DMS153 (cell line): ENCODE results near the gene RABGAP1.
A peak's percentile ranks its signal among the peaks of the same experiment; 100 is the strongest.

ENCODE experiments used
- DNase-seq: peaks from one replicate; lab custom pipeline; 2025; lab: John Stamatoyannopoulos, UW

The RABGAP1 gene

DNA sequence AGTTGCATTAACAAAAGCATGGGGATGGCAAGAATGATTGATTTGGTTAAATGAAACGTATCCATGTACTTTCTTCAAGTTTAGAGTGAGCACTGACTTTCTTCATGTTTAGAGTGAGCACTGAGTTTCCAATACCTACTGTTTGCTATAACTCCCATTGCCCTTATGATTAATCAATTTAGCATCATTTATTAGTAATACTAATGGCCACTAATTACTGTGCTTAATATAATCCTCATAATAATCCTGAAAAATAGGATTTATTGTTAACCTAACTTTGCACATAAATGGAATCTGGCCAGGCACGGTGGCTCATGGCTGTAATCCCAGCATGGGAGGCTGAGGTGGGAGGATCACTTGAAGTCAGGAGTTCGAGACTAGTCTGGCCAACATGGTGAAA is 70.6 kb downstream of the RABGAP1 start:
- DNase-seq, result no peak

DNA sequence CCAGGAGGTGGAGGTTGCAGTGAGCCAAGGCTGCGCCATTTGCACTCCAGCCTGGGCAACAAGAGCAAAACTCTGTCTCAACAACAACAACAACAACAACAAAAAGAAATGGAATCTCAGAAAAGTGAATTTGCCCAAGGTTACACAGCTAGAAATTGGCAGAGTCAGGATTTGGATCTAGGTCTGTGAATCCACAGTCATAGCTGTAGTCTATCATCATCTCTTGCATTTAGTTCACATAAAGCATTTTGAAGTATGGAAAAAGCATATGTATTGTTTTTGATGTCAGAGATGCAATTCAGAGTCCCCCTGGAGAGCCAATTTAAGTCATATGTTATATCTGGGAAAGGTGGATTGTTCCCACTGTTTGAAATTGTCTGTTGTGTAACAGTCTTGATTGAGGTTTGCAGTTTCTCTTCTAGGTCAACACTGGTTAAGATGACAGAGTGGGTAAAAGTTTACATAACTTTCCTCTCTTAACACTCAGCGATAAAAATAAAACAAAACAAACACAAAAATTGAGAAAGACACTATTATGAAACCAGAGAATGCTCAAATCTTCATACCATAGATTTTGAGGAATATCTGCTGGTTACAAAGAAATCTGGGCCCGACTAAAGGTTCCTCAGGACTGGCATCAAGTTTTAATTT is 71.2 kb downstream of the RABGAP1 start:
- DNase-seq, result no peak

DNA sequence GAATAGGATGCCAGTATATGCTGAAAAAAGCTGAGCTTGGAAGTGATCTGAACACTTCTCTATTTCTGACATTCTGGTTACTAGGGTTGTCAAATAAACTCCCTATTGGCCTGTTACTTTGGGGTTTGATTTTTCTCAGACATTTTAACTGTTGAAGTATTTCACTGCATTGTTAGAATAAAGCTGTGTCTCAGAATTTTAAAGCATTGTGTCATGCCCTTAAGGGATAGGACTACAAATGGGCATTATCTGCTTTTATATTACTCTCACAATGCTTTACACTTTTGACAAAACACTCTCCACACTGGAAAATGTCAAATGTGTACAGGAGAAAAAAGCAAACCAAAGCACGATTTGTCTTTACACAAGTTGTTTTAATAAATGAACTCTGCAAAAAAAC is 75.8 kb downstream of the RABGAP1 start:
- DNase-seq, result no peak

DNA sequence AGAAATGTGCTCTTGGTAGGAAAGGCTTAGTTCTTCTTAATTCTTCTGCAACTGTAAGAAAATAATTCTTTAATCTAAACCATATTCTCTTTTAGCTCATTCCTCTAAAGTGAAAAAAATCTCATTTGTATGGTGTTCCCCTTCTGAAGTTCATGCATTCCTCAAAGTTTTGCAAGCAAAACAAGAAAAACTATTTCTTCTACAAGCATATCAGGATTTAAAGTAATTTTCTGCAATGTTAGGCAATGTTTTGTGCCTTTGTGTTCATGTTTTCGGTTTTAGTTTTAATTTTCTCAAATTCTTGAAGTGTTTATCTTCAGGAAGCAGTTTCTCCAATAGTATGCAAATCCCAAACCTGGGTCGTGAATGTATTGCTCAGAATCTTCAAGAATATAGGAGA is 80.0 kb downstream of the RABGAP1 start:
- no peak for DNase-seq

DNA sequence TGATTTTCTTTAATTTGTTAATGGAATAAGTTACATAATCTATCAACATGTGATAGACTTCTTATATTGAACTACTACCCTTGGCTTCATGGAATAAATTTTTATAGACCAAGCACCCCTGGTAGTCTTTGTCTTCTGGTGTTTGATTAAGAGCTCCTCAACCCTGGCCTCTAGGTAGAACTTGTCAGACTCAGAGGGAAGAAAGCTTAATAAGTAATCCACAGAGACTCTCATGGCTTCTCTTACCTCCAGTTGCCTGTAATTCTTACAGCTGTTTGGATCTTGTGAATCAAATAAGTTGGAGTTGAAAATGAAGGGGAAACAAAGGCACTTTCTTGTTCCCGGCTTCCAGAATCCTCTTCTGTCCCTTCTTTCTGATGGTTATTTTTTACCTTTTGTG is 85.6 kb downstream of the RABGAP1 start:
- no peak for DNase-seq

DNA sequence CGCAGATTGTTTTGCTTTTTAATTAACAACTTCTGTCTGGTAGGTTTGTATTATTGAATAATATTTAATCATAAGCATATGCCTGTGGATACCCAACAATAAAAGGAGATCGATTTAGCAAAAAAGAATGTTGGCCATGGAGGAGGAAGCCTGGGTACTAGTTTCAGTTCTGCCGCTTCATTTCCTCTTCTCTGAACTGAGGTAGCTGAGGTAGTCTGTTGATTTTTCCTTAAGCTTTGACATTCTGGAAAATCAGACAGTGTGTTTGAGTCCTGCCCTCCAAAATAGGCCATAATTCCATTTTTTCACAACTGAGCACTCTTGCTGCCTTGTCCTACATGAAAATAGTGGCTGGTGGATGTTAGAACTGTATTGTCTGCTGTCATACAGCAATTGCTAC is 86.7 kb downstream of the RABGAP1 start:
- DNase-seq, result no peak

DNA sequence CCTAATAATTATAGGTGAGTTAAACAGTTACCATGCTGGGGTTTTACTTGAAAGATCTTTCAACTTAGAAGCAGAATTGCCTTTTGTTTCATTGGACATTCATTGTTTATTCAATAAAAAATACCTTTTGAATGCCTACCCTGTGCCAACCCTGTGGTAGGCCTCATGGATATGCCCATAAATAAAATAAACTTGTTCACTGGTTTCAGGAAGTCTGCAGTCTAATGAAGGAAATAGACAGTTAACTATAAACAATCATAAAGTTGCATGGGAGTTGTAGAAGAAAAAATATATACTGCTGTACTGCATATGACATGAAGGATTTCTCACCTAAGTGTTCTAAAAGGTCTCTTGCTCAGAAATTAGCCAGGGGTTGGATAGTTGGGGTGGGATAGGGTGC is 87.3 kb downstream of the RABGAP1 start:
- DNase-seq, result no peak

DNA sequence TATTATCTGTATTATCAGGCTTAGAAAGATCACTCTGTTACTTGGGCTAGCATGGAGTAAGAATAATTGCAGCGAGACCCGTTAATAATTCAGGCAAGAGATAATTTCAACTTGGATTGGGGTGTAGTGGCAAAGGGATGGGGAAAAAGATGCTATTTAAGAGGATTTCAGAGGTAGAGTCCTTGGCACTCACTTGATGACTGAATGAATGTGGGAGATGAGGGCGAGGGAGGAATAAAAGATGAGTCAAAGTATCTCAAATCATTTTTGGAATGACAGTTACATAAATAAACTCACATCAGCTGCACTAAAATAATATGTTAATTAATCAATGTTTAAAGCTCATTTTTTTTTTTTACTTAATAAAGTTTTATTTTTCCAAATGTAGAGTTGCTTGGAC is 88.2 kb downstream of the RABGAP1 start:
- DNase-seq, result no peak

DNA sequence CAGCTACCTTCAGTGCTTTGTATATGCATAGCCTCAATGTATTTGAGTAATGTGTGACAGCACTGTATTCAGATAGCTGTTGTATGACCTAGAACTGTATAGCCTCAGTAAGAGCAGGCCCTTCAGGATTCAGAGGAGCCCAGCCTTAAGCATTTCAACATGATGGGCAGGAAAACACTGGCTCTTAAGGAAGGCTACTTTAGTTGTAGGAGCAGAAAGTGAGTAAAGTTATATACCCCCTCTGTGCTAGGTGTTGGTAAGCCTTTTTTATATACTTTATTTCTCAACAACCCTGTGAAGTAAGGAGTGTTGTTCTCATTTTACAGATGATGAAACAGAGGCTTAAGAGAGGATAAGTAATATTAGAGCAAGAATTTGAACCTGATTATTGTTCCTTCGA is 91.1 kb downstream of the RABGAP1 start:
- no peak for DNase-seq

DNA sequence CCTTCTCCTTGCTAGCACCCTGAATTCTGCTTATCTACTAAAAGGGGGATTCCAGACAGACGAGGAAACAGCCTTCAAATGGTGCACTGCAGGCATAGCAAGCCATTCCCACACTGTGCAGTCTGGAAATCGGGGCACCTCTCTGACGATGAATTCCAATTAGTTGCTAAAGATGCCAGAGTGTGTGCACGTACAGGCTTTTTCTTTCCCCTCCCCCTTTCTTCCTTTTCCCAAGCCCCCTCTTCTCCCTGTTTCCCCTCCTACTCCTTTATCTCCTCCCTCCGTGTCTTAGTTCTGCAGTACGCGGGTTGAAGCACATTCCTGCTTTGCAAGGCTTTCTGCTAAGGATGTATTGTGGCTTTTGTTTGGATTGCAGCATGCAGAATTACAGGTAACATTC is 92.5 kb downstream of the RABGAP1 start, which contains the start of gene GPR21:
GPR21 (plus strand) TSS at position 316 of the 400 bp plus-strand sequence. CDS start 900 bp downstream, outside the sequence.
- no peak for DNase-seq

DNA sequence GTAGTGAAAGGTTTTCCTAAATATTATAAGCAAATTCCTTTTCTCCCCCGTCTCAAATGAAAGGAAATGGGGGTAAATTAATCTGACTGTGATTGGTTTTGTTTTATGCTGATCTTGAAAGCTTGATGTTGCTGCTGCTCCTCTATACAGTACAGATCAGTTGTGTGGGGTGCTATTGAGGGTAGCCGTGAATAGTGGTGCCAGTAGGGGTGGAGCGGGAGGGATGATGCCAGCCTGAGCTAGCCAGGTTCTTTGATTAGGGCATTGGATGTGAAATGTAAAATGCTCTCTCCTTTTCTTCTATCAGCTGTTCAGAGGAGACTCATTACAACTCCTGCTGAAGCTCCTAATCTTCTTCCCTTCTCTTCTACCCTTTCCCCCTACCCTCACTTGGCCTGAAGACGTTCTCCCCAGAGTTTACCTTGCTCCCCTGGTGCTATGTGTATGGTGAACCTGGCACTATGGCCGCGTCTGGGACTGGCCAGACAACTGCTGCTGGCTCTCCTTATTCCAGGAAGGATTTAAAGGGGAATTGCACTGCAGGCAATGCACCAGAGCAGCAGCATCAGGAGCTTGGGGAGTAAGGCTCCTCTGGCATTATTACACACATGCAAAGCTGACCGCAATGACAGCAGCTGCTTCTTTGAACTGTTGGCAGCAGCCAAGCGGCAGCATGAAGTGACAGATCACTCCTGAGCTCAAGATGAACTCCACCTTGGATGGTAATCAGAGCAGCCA is 93.2 kb downstream of the RABGAP1 start:
- no peak for DNase-seq

DNA sequence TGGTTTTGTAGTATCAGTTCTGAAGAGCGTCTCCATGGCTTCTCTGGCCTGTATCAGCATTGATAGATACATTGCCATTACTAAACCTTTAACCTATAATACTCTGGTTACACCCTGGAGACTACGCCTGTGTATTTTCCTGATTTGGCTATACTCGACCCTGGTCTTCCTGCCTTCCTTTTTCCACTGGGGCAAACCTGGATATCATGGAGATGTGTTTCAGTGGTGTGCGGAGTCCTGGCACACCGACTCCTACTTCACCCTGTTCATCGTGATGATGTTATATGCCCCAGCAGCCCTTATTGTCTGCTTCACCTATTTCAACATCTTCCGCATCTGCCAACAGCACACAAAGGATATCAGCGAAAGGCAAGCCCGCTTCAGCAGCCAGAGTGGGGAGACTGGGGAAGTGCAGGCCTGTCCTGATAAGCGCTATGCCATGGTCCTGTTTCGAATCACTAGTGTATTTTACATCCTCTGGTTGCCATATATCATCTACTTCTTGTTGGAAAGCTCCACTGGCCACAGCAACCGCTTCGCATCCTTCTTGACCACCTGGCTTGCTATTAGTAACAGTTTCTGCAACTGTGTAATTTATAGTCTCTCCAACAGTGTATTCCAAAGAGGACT is 94.2 kb downstream of the RABGAP1 start:
- no peak for DNase-seq

DNA sequence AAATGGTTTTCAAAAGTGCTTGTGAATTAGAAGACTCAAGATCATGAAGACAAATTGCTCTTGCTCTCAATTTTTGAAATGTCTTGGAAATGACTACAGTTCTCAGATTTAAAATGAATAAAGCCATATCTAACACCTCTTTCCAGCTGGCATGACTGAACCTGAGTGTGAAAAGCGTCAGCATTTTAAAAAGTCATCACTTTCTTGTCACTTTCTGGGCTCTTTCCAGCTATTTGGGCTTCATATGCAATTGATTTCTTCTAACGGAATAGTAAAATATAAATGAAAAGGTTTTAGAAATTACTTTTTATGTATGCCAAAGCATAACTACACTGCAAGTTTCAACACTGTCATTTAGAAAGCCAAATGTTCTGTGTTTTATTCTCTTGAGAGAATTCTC is 95.0 kb downstream of the RABGAP1 start:
- no peak for DNase-seq

DNA sequence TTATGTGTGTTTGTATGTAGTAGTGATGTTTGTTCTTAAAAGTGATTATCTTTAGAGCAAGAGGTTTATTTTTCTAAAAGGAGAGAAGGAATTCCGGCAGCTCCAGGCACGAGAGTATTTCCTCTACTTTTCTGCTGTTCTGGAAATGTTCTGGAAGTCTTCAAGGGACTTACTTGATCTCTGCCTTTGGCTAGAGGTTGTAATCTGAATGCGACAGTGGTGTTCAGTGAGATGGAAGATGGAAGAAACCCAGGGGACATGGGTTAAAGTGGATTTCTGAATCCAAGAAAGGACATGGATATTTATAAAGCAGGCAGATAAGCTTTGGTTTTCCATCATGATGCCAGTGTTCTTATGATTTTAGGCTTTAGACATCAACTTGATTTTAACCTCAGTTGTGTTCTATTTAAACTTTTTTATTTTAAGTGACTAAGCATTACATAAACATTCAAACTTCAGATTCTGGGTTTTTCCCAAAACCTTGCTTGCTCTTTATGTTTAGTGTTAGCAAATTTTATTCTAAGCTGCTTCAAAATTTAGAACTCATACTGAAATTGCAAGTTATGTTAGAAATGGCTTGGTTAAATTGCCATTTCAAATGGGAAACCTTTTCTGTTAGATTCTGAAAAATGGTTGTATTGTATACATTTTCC is 96.2 kb downstream of the RABGAP1 start:
- no peak for DNase-seq

DNA sequence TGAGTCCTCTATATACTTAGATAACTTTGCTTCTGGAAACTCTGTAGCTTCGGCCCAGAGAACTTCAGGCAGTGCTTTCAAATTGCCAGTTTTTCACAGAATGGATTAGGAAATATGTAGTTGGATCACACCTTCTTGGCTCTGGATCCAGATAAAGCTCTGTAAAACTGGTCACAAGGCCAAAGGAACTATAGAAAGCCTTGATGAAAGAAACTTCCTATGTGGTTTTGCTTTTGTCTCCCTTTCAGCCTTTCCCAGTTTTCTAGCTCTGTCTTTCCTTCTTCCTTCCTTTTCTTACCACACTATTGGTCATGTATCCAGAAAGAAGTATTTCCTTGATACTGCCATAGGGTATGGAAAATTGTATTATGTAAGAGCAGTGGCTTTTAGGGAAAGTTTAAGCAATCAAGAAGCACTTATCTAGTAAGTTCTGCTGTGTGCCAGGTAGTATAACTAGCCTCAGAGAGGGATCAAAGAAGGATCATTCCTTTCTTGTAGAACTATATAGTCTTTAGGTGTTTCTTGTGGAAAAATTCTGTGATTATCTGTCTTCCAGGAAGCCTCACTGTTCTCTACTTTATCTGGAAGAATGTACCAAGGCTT is 98.9 kb downstream of the RABGAP1 start:
- DNase-seq, result no peak

DNA sequence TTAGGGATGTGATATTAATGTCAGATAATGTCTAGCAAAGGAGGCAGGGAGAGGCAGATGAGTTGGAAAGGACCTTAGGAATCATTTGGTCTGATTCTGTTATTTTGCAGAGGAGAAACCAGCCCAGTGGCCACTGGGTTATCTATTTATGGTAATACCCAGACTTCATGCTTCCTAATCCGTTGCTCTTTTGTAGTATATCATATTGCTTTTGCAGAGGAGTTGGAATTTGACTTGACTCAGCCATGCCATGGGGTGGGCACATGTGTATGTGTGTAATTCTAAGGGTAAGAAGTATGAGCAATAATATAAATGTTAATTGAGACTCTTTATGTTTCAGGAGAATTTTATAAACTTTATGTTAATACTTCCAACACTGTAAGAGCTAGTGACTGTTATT is 100.0 kb downstream of the RABGAP1 start:
- DNase-seq, result no peak

DNA sequence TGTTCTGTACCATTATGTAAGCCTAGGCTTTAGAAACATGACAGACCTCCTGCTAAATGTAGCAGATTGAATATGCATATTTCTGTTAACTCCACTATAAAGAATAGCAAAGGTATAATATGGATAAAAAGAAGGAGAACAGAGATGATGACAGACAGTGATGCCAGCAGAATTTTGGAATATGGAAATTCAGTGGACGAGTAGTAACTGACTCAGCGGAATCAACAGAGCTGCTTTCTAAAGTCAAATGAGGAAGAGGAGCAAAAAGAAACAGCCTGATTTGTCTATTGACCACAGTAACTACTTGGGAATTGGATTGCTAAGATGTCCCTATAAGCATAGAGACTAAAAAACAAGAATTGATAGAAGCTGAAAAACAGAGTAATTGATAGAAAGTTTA is 100.7 kb downstream of the RABGAP1 start:
- DNase-seq, result no peak

DNA sequence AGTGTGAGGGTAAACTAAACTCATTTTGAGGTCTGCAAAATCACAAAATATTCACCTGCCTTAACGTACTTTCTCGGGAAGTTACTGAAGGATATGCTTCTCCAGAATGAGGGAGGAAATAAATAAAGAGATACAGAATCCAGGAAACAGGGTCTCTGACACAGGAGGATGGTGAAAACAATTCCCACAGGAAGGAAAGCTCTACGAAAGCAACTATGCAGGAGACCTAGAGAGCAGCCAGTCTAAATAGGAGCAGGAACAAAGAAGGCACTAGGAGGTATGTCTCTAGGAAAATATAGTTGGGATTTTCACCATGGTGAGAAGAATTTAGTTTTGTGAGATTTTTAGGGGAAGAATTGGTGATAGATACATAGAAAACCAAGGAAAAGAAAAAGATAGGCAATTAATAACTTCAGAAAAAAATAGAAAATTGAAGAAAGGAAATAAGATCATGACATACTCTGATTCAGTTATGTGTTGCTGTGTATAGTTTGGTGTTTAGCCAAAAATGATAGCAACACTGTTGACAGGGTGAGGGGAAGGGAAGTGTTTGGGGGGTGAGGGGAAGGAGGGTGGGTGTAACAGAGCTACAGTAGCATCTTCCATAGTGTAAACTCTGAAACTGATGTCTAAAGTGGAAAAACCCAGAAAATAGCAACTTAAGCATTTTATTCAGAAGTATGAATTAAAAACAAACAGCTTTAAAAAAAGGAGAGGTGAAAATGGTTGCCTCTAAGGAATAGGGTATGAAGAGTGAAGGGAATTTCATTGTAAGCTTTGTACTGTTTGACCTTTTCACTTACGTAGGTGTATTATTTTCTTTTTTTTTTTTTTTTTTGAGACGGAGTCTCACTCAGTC is 102.5 kb downstream of the RABGAP1 start:
- no peak for DNase-seq

DNA sequence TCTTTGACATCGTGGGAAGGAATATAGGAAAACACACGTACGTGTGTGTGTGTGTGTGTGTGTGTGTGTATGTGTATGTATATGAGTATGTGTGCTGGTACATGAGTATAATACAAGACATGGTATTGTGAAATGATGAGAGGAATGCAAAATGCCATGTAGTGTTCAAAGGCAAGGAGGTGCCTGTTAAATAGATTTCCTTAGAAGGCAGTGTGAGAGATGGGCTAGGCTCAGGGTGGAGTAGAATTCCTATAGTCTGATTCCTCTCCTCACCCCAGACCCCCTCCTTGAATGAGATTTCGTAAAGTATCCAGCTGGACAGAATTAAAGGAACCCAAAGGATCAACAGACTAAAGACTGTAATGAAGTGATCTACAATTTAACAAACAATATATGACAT is 103.8 kb downstream of the RABGAP1 start:
- DNase-seq, result no peak

DNA sequence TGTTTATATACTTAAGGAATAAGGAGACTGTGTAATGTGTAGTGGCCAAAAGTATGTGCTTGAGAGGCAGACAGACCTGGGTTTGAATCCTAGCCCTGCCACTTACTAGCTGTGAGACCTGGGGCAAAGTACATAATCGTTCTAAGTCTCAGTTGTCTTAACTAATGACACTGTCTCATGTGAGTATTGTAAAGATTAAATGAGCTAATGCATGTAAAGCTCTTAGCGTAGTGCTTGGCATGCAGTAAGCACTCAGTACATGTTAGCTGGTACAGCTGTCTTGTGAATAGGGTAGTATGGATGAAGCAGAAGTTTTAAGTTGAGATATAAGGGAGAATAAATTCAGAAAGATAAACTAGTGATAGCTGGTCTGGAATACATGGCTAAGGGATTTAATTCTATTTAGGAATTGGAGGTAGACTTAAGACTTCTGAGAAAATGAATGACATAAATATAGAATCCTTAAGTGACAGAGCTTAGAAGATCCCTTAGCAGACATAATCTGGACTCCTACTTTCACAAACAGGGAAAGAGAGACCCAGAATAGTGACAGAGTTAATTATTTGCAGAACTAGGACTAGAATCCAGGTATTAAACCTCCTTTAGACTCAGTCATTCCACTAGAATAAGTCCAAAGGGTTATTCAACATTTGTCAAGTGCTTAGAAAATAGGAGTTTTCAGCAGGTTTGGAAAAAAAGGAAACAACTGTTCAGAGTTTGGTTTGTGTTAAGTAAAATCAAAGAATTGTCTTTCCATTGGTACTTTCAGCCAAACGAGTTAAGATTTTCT is 105.8 kb downstream of the RABGAP1 start:
- DNase-seq, result no peak

DNA sequence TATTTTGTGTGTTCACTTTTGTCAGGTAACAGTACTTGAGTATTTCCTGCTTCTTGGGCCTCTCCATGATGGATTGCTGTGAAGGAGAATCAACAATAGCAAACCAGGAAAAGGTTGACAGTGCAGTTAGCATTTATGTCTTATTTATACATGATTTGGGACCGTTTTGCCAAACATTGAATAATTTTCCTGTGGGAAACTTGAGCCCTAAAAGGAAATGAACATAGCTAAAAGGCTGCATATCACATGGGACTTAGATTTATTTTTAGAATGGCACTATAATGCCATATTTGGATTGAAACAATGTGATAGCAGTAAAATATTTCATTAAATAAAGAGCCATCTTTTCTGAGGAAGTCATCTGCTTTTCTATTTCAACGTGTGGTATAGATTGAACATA is 107.9 kb downstream of the RABGAP1 start:
- peak; percentile 75 for DNase-seq
